Neural cell (in vitro differentiated cells): ENCODE results near the gene DNAH3. TPM values are rescaled to one million over a fixed set of nuclear protein-coding genes. Genes with fewer than 3 reads are reported as not detected.

Experiments
- H2AFZ ChIP-seq: fragments of 200-600, 300-800 bp; sonication (generic), shearing (Covaris generic); 2 replicates; pipeline ENCODE4 v1.6.0; 2014; ENCODE audit warnings: low read depth, mild to moderate bottlenecking, antibody characterized with exemption, low read length, moderate library complexity
- H3F3A ChIP-seq: fragments of 200-600 bp; shearing (Covaris generic); 2 replicates; pipeline ENCODE4 v1.6.1; 2016; ENCODE audit warnings: mild to moderate bottlenecking, moderate library complexity, mixed read lengths, antibody characterized with exemption, low read length; ENCODE audit not compliant: insufficient read depth, poor library complexity, severe bottlenecking
- H3K27ac ChIP-seq: fragments of 200-600, 300-800 bp; sonication (generic), shearing (Covaris generic); 2 replicates; pipeline ENCODE4 v1.5.1; 2014; ENCODE audit warnings: mild to moderate bottlenecking, low read length, moderate library complexity
- H3K27me3 ChIP-seq: fragments of 300-800, 200-600 bp; sonication (generic), shearing (Covaris generic); 2 replicates; pipeline ENCODE4 v1.6.0; 2014; ENCODE audit warnings: mild to moderate bottlenecking, low read depth, low read length, moderate library complexity; ENCODE audit not compliant: insufficient read depth
- H3K36me3 ChIP-seq: fragments of 300-800, 200-600 bp; sonication (generic), shearing (Covaris generic); 2 replicates; pipeline ENCODE4 v1.5.1; 2014; ENCODE audit warnings: mild to moderate bottlenecking, antibody characterized with exemption, low read length, moderate library complexity; ENCODE audit not compliant: insufficient read depth
- H3K4me2 ChIP-seq: fragments of 300-800, 200-600 bp; sonication (generic), shearing (Covaris generic); 2 replicates; pipeline ENCODE4 v1.6.0; 2014; ENCODE audit warnings: mild to moderate bottlenecking, low read length
- H3K4me3 ChIP-seq: fragments of 300-800, 200-600 bp; sonication (generic), shearing (Covaris generic); 2 replicates; pipeline ENCODE4 v1.5.1; 2014; ENCODE audit warnings: mild to moderate bottlenecking, low read length, moderate library complexity
- H3K79me2 ChIP-seq: fragments of 200-600 bp; shearing (Covaris generic); replicated peaks from 2 replicates; pipeline ENCODE4 v1.6.0; 2014; ENCODE audit warnings: mild to moderate bottlenecking, low read length, moderate library complexity; ENCODE audit not compliant: insufficient read depth
- H3K9ac ChIP-seq: fragments of 300-800, 200-600 bp; sonication (generic), shearing (Covaris generic); 2 replicates; pipeline ENCODE4 v1.6.1; 2016; ENCODE audit warnings: mild to moderate bottlenecking, low read length, mixed read lengths
- H3K9me2 ChIP-seq: fragments of 200-600 bp; shearing (Covaris generic); 2 replicates; pipeline ENCODE4 v1.6.1; 2016; ENCODE audit warnings: mild to moderate bottlenecking, low read length, mixed read lengths; ENCODE audit not compliant: insufficient read depth
- H3K9me3 ChIP-seq: fragments of 200-600, 300-800 bp; sonication (generic), shearing (Covaris generic); 2 replicates; pipeline ENCODE4 v1.6.1; 2016; ENCODE audit warnings: mild to moderate bottlenecking, mixed run types, low read length, moderate library complexity, mixed read lengths
- H4K20me1 ChIP-seq: fragments of 200-600 bp; shearing (Covaris generic); 2 replicates; pipeline ENCODE4 v1.6.1; 2016; ENCODE audit warnings: mild to moderate bottlenecking, mixed run types; ENCODE audit not compliant: insufficient read depth
- CTCF ChIP-seq: fragments of 450-650 bp; IDR thresholded peaks from 2 replicates; pipeline ENCODE4 v1.5.1; 2014; ENCODE audit warnings: antibody characterized with exemption, mild to moderate bottlenecking, moderate library complexity; ENCODE audit not compliant: poor library complexity, severe bottlenecking
- EP300 ChIP-seq: fragments of 450-650 bp; conservative IDR thresholded peaks from 2 replicates; pipeline ENCODE4 v1.6.1; 2014; ENCODE audit warnings: antibody characterized with exemption, mild to moderate bottlenecking, moderate library complexity; ENCODE audit not compliant: poor library complexity, severe bottlenecking
- EZH2 ChIP-seq: fragments of 200-600, 300-800 bp; shearing (Covaris generic), sonication (generic); IDR thresholded peaks from 2 replicates; pipeline ENCODE4 v1.6.1; 2014; ENCODE audit warnings: antibody characterized with exemption, low read length, borderline replicate concordance, mild to moderate bottlenecking; ENCODE audit not compliant: insufficient read depth, poor library complexity, severe bottlenecking
- MXI1 ChIP-seq: fragments of 450-650 bp; conservative IDR thresholded peaks from 2 replicates; pipeline ENCODE4 v1.6.1; 2014; ENCODE audit warnings: antibody characterized with exemption, mild to moderate bottlenecking; ENCODE audit not compliant: poor library complexity, severe bottlenecking
- POLR2AphosphoS5 ChIP-seq: IDR thresholded peaks from 2 replicates; pipeline ENCODE4 v1.6.1; 2012
- RAD21 ChIP-seq: fragments of 450-650 bp; conservative IDR thresholded peaks from 2 replicates; pipeline ENCODE4 v1.6.1; 2014; ENCODE audit warnings: antibody characterized with exemption, mild to moderate bottlenecking, moderate library complexity
- REST ChIP-seq: IDR thresholded peaks from 2 replicates; pipeline ENCODE4 v1.6.1; 2012; ENCODE audit warnings: borderline replicate concordance
- SMC3 ChIP-seq: fragments of 450-650 bp; conservative IDR thresholded peaks from 2 replicates; pipeline ENCODE4 v1.6.1; 2014; ENCODE audit warnings: antibody characterized with exemption, mild to moderate bottlenecking, moderate library complexity; ENCODE audit not compliant: poor library complexity
- TAF1 ChIP-seq: IDR thresholded peaks from 2 replicates; pipeline ENCODE4 v1.6.1; 2012; ENCODE audit warnings: low read depth
- polyA plus RNA-seq: library from polyadenylated mRNA; depleted of rRNA; stranded (reverse); fragments of >200 nt; gene quantifications from 2 replicates; pipeline ENCODE4 v1.2.3, GENCODE V29; 2014

Gene DNAH3
- polyA plus RNA-seq, 1 donor from 2014 or later: 0.06 TPM

GRCh38 chr16:21169249-21169981 is 18.8 kb upstream of the DNAH3 start:
- no peaks in the 10 kb centered on the region for H3K27me3 ChIP-seq
- H3K27ac ChIP-seq: no peak overlapping the region
- H3K4me3 ChIP-seq: no peak overlapping the region
- no peak overlapping the region for H2AFZ ChIP-seq
- no peaks in the 10 kb centered on the region for H3K9me3 ChIP-seq
- TF ChIP-seq EP300 (no peak), TAF1 (no peak), POLR2AphosphoS5 (no peak), CTCF (no peak), EZH2 (no peak), REST (no peak), MXI1 (no peak), SMC3 (no peak), RAD21 (no peak)
- no peak overlapping the region for H3K4me2 ChIP-seq
- no peaks in the 10 kb centered on the region for H3F3A ChIP-seq
- no peaks in the 10 kb centered on the region for H3K79me2 ChIP-seq
- H4K20me1 ChIP-seq: no peaks in the 10 kb centered on the region
- no peak overlapping the region for H3K9ac ChIP-seq
- no peaks in the 10 kb centered on the region for H3K9me2 ChIP-seq
- H3K36me3 ChIP-seq: no peaks in the 10 kb centered on the region

DNA sequence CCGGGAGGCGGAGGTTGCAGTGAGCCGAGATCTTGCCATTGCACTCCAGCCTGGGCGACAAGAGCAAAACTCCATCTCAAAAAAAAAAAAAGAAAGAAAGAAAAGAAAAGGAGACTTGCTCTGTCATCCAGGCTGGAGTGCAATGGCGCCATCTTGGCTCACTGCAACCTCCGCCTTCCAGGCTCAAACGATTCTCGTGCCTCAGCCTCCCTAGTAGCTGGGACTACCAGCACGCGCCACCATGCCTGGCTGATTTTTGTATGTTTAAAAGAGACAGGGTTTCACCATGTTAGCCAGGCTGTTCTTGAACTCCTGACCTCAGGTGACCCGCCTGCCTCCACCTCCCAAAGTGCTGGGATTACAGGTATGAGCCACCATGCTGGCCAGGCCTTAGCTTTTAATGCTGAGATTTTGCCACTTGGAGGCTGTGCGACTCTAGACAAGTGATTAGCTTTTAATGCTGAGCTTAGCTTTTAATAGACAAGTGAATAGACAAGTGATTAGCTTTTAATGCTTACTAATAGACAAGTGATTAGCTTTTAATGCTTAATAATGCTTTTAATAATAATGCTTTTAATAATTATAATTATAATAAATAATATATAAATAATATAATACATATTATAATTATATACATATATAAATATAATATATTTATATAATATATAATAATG is 17.4 kb upstream of the DNAH3 start:
- H3K4me3 ChIP-seq: no peak overlapping the region
- TF ChIP-seq EZH2 (no peak), TAF1 (no peak), RAD21 (no peak), EP300 (no peak), POLR2AphosphoS5 (no peak), SMC3 (no peak), CTCF (no peak), MXI1 (no peak), REST (no peak)
- no peak overlapping the region for H2AFZ ChIP-seq
- no peaks in the 10 kb centered on the region for H4K20me1 ChIP-seq
- H3K79me2 ChIP-seq: no peaks in the 10 kb centered on the region
- no peak overlapping the region for H3K9ac ChIP-seq
- no peaks in the 10 kb centered on the region for H3K9me2 ChIP-seq
- no peak overlapping the region for H3K27ac ChIP-seq
- H3K4me2 ChIP-seq: no peak overlapping the region
- H3K9me3 ChIP-seq: no peaks in the 10 kb centered on the region
- H3K27me3 ChIP-seq: no peaks in the 10 kb centered on the region
- no peaks in the 10 kb centered on the region for H3F3A ChIP-seq
- no peaks in the 10 kb centered on the region for H3K36me3 ChIP-seq
